Measurements from ENCODE around the gene FCHSD2. TPM values are rescaled to one million over a fixed set of nuclear protein-coding genes. Genes with fewer than 3 reads are reported as not detected.

FCHSD2 gene
- total RNA-seq, 6 experiments from 2014 or later, result 10.8 to 25.9 (median 17.8) TPM

DNA sequence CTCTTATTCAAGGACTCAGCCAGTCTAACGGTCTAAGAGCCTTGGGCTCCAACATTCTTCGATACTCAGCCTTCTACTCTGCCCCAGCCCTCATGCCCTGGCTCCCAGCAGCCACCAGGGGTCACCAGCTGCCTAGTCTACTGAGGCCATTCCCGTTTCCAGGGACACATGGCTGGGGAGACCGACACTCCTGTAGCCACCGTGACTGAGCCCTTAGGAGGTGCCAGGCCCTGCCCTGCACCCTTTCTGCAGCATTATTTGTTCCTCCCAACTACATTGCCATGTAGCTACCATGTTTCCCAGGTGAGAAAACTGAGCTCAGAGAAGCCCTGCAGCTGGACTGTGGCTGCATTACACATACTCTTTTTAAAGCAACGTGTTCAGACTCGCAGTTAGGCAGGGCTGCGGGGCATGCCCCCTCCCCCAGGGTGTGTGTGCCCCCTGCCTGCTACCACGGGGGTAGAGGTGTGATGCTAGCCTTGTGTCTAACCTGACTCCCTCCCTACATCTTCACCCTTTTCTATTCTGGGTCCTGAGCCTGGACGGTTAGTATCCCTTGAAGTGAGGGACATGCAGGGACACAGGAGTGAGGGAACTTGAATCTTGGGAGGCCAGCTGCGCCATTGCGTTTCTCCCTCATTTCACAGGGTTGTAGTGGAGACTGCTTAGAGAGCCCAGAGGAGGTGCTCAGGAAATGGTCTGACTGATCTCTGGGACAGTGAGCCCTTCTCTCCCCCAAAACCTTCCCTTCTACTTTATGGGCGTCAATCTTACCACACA, 310.4 kb downstream of the FCHSD2 start:
- WGBS (ENCODE audit: insufficient coverage, low coverage, low lambda C conversion rate, missing lambda C conversion rate), result 19% methylated on average over 5 of the region's 13 CpGs
- Histone ChIP-seq H3K4me1 (peaks cover 0 to 19% (median 7%) of the 10 kb centered on the region in 4 donors), H3K36me3 (no peaks in the 10 kb centered on the region), H3K4me3 (no peak overlapping the region), H3K27ac (peak overlapping the region; percentile 13 to 26 (median 24)), H3K9me3 (no peaks in the 10 kb centered on the region), H3K27me3 (no peaks in the 10 kb centered on the region)
- intact Hi-C loops (cut with DNase I), result loop anchor here in 1 of 2 donors (5.0 to 10.0 kb wide), 2 partner anchors 346 to 413 kb away; no protein-coding TSS in a partner anchor
- TF ChIP-seq POLR2A (IDR thresholded peaks at IDR 0.05), result no peak
- TF ChIP-seq, protein P1, sequence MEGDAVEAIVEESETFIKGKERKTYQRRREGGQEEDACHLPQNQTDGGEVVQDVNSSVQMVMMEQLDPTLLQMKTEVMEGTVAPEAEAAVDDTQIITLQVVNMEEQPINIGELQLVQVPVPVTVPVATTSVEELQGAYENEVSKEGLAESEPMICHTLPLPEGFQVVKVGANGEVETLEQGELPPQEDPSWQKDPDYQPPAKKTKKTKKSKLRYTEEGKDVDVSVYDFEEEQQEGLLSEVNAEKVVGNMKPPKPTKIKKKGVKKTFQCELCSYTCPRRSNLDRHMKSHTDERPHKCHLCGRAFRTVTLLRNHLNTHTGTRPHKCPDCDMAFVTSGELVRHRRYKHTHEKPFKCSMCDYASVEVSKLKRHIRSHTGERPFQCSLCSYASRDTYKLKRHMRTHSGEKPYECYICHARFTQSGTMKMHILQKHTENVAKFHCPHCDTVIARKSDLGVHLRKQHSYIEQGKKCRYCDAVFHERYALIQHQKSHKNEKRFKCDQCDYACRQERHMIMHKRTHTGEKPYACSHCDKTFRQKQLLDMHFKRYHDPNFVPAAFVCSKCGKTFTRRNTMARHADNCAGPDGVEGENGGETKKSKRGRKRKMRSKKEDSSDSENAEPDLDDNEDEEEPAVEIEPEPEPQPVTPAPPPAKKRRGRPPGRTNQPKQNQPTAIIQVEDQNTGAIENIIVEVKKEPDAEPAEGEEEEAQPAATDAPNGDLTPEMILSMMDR (IDR thresholded peaks at IDR 0.05), result peak; percentile 92 to 95 (median 93)
- ATAC-seq (peak; percentile 71 to 85 (median 80)), DNase-seq (peak; percentile 73 to 84 (median 80))

DNA sequence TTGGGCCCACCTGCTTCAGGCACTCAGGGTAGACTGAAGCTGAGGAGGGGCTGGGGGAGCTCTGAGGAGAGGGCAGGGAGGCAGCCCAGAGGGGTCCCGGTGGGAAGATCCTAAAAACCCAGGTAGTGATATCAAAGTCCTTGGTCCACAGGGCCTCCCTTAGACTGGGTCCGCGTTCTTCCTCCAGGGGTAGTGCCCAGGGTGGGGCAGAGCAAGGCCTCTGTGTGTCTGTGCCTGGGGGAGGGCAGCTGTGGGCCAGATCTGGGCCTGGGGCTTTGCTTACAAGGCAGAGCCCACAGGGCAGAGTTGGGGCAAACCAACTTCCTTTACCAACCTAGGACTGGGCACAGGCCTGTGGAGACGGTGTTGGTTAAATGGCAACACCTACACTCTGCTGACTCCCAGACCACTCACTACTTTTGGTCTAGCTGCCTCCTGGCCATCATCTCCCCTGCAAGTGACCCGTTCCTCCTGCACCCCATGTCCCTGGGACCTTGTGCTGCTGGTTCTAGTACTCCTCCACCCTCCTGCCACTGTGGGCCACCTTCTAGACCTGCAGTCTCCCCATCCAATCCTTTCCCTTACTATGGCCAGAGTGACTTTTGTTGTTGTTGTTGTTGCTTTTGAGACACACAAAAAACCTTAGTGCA, 312.1 kb downstream of the FCHSD2 start:
- WGBS (ENCODE audit: insufficient coverage, low coverage, low lambda C conversion rate, missing lambda C conversion rate), result 83% methylated on average over 1 of the region's 5 CpGs
- intact Hi-C loops (cut with DNase I), result loop anchor here in 1 of 2 donors (5.0 to 10.0 kb wide), 2 partner anchors 347 to 415 kb away; no protein-coding TSS in a partner anchor

DNA sequence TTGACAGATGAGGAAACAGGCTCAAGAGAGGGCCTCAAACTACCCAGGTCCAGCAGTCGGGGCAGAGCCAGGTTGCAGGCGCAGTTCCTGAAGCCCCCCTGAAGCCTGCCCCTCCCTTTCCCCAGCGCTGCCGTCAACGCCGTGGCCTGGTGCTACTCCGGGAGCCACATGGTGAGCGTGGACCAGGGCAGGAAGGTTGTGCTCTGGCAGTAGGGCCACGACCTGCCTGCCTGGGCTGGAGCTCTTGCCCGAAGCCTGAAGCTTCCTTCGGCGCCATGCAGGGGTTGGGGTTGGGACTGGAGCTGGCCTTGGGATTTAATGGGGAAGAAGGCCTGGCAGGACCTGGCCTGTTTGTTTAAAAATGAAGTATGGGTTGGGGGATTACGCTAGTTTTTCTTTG, 312.9 kb downstream of the FCHSD2 start:
- H3K27ac ChIP-seq, result no peak overlapping the region
- ATAC-seq (no peak), DNase-seq (peak in 1 of 3 donors; percentile 27)
- no peak overlapping the region for H3K4me3 ChIP-seq
- 87% methylated on average over 8 of the region's 13 CpGs for WGBS (ENCODE audit: insufficient coverage, low coverage, low lambda C conversion rate, missing lambda C conversion rate)
- intact Hi-C loops (cut with DNase I), result no loop called here
- H3K4me1 ChIP-seq, result peaks cover 0 to 19% (median 7%) of the 10 kb centered on the region in 4 donors
- TF ChIP-seq, protein P1 (IDR thresholded peaks at IDR 0.05), result no peak
- no peak for TF ChIP-seq POLR2A (IDR thresholded peaks at IDR 0.05)
- H3K36me3 ChIP-seq, result no peaks in the 10 kb centered on the region
- no peaks in the 10 kb centered on the region for H3K9me3 ChIP-seq
- H3K27me3 ChIP-seq, result no peaks in the 10 kb centered on the region

More for the DNA sequence above, 312.1 kb downstream of the FCHSD2 start:
- peaks cover 0 to 19% (median 7%) of the 10 kb centered on the region in 4 donors for H3K4me1 ChIP-seq
- no peaks in the 10 kb centered on the region for H3K36me3 ChIP-seq
- no peak for ATAC-seq
- H3K9me3 ChIP-seq, result no peaks in the 10 kb centered on the region
- no peaks in the 10 kb centered on the region for H3K27me3 ChIP-seq
- no peak overlapping the region for H3K4me3 ChIP-seq
- H3K27ac ChIP-seq, result no peak overlapping the region
- no peak for TF ChIP-seq POLR2A (IDR thresholded peaks at IDR 0.05)
- TF ChIP-seq, protein P1 (IDR thresholded peaks at IDR 0.05), result no peak
- DNase-seq, result no peak

DNA sequence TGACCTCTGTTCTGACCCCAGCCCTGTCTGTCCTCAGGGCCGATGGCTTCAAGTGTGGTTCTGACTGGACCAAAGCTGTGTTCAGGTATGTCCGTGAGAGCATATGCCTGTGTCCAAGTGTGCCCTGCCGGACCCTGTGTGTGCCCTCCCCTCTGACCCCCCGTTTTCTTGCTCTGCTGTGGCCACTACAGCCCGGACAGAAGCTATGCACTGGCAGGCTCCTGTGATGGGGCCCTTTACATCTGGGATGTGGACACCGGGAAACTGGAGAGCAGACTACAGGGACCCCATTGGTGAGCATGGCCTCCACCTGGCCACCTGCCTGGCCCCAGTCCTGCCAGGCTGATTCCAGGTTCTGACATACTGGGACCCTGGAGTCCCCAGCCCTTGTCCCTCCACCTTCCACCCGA, 313.4 kb downstream of the FCHSD2 start:
- Histone ChIP-seq H3K36me3 (no peaks in the 10 kb centered on the region), H3K9me3 (no peaks in the 10 kb centered on the region), H3K4me1 (peaks cover 0 to 19% (median 7%) of the 10 kb centered on the region in 4 donors), H3K27me3 (no peaks in the 10 kb centered on the region), H3K27ac (peak overlapping the region in 2 of 3 donors; percentile 36 to 49), H3K4me3 (no peak overlapping the region)
- intact Hi-C loops (cut with DNase I), result no loop called here
- DNase-seq (peak in 1 of 3 donors; percentile 24), ATAC-seq (no peak)
- no CpG with 5 or more reads among the region's 7 CpGs for WGBS (ENCODE audit: insufficient coverage, low coverage, low lambda C conversion rate, missing lambda C conversion rate)
- no peak for TF ChIP-seq POLR2A (IDR thresholded peaks at IDR 0.05)
- TF ChIP-seq, protein P1 (IDR thresholded peaks at IDR 0.05), result no peak
